ENCODE measurements around the gene RABL2A. TPM values are rescaled to one million over a fixed set of nuclear protein-coding genes. Genes with fewer than 3 reads are reported as not detected.

RABL2A gene
- total RNA-seq, 4 donors from 2014 or later, result 18.1 to 40.8 (median 27.2) TPM

Small RNA genes lying within 50 kb of the gene (microRNA-seq; reads per million reads assigned to microRNA genes)
- not detected for gene MIR1302-3

Small RNA genes lying within 50 kb of the gene (small RNA-seq; reads per million reads assigned to genes)
- gene MIR1302-3, result not detected
- not detected for gene RNU6-744P

Other genes with a start within 250 kb of the RABL2A start
- gene ZNG1B, start 189.6 kb upstream of the RABL2A start, total RNA-seq, result 10 to 100 TPM; 53.7 to 88.9 (median 64.8) TPM
- 1 to 10 TPM in 1 of 4 donors, under 1 TPM in 1, not detected in 2; 0.33 to 2.0 TPM for gene FOXD4L1, start 128.6 kb upstream of the RABL2A start, total RNA-seq
- gene SLC35F5, start 129.4 kb downstream of the RABL2A start, total RNA-seq, result 100 to 1,000 TPM; 152 to 320 (median 177) TPM

All from thyroid gland (tissue), 4 donors.